ENCODE results near the gene FCHO2. TPM values are rescaled to one million over a fixed set of nuclear protein-coding genes. Genes with fewer than 3 reads are reported as not detected.

Gene FCHO2
- total RNA-seq, 6 experiments from 2014 or later = 16.6 to 24.8 (median 19.2) TPM

GRCh38 chr5:73126381-73126780 lies 170.5 kb downstream of the FCHO2 start:
- TF ChIP-seq CTCF (IDR thresholded peaks at IDR 0.05) = no peak
- no peak for DNase-seq
- peaks cover 18% of the 10 kb centered on the region for H3K4me1 Mint-ChIP-seq (ENCODE audit: low read depth)
- H3K36me3 Mint-ChIP-seq (ENCODE audit: low read depth) = no peaks in the 10 kb centered on the region
- H3K27ac Mint-ChIP-seq = no peak overlapping the region
- peaks cover 5% of the 10 kb centered on the region for H3K27me3 Mint-ChIP-seq (ENCODE audit: insufficient read depth)
- H3K9me3 Mint-ChIP-seq = no peaks in the 10 kb centered on the region
- no peak overlapping the region for H3K4me3 Mint-ChIP-seq

GRCh38 chr5:73126957-73127356 lies 171.1 kb downstream of the FCHO2 start:
- no peak overlapping the region for H3K4me3 Mint-ChIP-seq
- DNase-seq = no peak
- TF ChIP-seq CTCF (IDR thresholded peaks at IDR 0.05) = no peak
- no peaks in the 10 kb centered on the region for H3K36me3 Mint-ChIP-seq (ENCODE audit: low read depth)
- H3K27ac Mint-ChIP-seq = no peak overlapping the region
- peaks cover 5% of the 10 kb centered on the region for H3K27me3 Mint-ChIP-seq (ENCODE audit: insufficient read depth)
- H3K9me3 Mint-ChIP-seq = no peaks in the 10 kb centered on the region
- H3K4me1 Mint-ChIP-seq (ENCODE audit: low read depth) = peaks cover 12% of the 10 kb centered on the region

GRCh38 chr5:73129143-73129542 lies 173.3 kb downstream of the FCHO2 start:
- no peaks in the 10 kb centered on the region for H3K36me3 Mint-ChIP-seq (ENCODE audit: low read depth)
- no peak for DNase-seq
- 0 out of 2 replicates have a peak, but pooled peaks cover 5% of the 10 kb centered on the region for H3K4me1 Mint-ChIP-seq (ENCODE audit: low read depth)

GRCh38 chr5:73130811-73131210 lies 175.0 kb downstream of the FCHO2 start:
- Mint-ChIP-seq H3K27me3 (ENCODE audit: insufficient read depth) (peaks cover 5% of the 10 kb centered on the region), H3K4me3 (no peak overlapping the region), H3K9me3 (no peaks in the 10 kb centered on the region), H3K36me3 (ENCODE audit: low read depth) (no peaks in the 10 kb centered on the region), H3K27ac (no peak overlapping the region), H3K4me1 (ENCODE audit: low read depth) (peaks cover 12% of the 10 kb centered on the region)
- DNase-seq = no peak
- no peak for TF ChIP-seq CTCF (IDR thresholded peaks at IDR 0.05)

More at GRCh38 chr5:73129143-73129542, 173.3 kb downstream of the FCHO2 start:
- TF ChIP-seq CTCF (IDR thresholded peaks at IDR 0.05) = no peak
- Mint-ChIP-seq H3K27me3 (ENCODE audit: insufficient read depth) (peaks cover 5% of the 10 kb centered on the region), H3K27ac (no peak overlapping the region), H3K9me3 (no peaks in the 10 kb centered on the region), H3K4me3 (no peak overlapping the region)

GRCh38 chr5:73131711-73132425 lies 176.0 kb downstream of the FCHO2 start:
- no peak for DNase-seq
- H3K4me1 Mint-ChIP-seq (ENCODE audit: low read depth) = peaks cover 14% of the 10 kb centered on the region
- H3K36me3 Mint-ChIP-seq (ENCODE audit: low read depth) = no peaks in the 10 kb centered on the region
- H3K4me3 Mint-ChIP-seq = no peak overlapping the region
- no peaks in the 10 kb centered on the region for H3K9me3 Mint-ChIP-seq
- H3K27me3 Mint-ChIP-seq (ENCODE audit: insufficient read depth) = peaks cover 7% of the 10 kb centered on the region
- TF ChIP-seq CTCF (IDR thresholded peaks at IDR 0.05) = no peak
- H3K27ac Mint-ChIP-seq = no peak overlapping the region
